Spleen (tissue), 11 donors: Measurements from ENCODE around the gene MED29. TPM values are rescaled to one million over a fixed set of nuclear protein-coding genes. Genes with fewer than 3 reads are reported as not detected.

Source experiments
- DNase-seq: peaks from one replicate; pipeline ENCODE4 v3.0.0-alpha.2; 2020
- H3K27ac ChIP-seq, 8 donors: fragments of 200-600 bp; sonication (generic) in 7 of 8; 1 replicate in 4 of 8; 2 replicates in 4 of 8; pipeline versions ENCODE4 v1.5.0 to v1.8.0; 2016 to 2021; ENCODE audit warnings: inconsistent platforms in 4 of 8, mild to moderate bottlenecking in 4 of 8, moderate library complexity in 1 of 8
- H3K27me3 ChIP-seq, 7 donors: fragments of 200-600 bp; sonication (generic) in 6 of 7; replicated peaks in 1 of 7; 1 replicate in 4 of 7; 2 replicates in 3 of 7; pipeline versions ENCODE4 v1.5.0 to v1.8.0; 2016 to 2021; ENCODE audit warnings: inconsistent platforms in 3 of 7, mild to moderate bottlenecking in 1 of 7
- H3K36me3 ChIP-seq, 6 donors: fragments of 200-600 bp; sonication (generic) in 5 of 6; 1 replicate in 4 of 6; 2 replicates in 2 of 6; pipeline versions ENCODE4 v1.5.0 to v1.8.0; 2016 to 2021; ENCODE audit warnings: inconsistent platforms in 2 of 6
- H3K4me1 ChIP-seq, 6 donors: fragments of 200-600 bp; sonication (generic) in 5 of 6; 1 replicate in 3 of 6; 2 replicates in 3 of 6; pipeline versions ENCODE4 v1.5.0 to v1.8.0; 2016 to 2021; ENCODE audit warnings: inconsistent platforms in 3 of 6
- H3K4me3 ChIP-seq, 8 donors: fragments of 200-600 bp; sonication (generic) in 7 of 8; 1 replicate in 4 of 8; 2 replicates in 4 of 8; pipeline versions ENCODE4 v1.5.0 to v1.8.0; 2016 to 2021; ENCODE audit warnings: inconsistent platforms in 4 of 8, mild to moderate bottlenecking in 4 of 8, moderate library complexity in 2 of 8
- H3K9me3 ChIP-seq, 8 donors: fragments of 200-600 bp; sonication (generic) in 7 of 8; 1 replicate in 4 of 8; 2 replicates in 4 of 8; pipeline versions ENCODE4 v1.5.0 to v1.8.0; 2016 to 2021; ENCODE audit warnings: inconsistent platforms in 4 of 8
- POLR2A ChIP-seq, 3 donors: fragments of 450-650 bp; IDR thresholded peaks; one replicate each; pipeline ENCODE4 v1.5.1; 2017; ENCODE audit warnings: antibody characterized with exemption in 3 of 3, mild to moderate bottlenecking in 1 of 3
- POLR2AphosphoS5 ChIP-seq, 3 donors: sonication (generic); formaldehyde crosslinking; IDR thresholded peaks; one replicate each; pipeline ENCODE4 v1.5.1; 2017; ENCODE audit warnings: antibody characterized with exemption in 3 of 3
- WGBS, 5 donors: extraction: QIAGEN DNeasy Blood & Tissue Kit in 3 of 5; methylation state at CpG; one replicate each; pipeline versions ENCODE4 v1.1.5 to v1.1.7; 2013 to 2018; 5-methylcytosine and 5-hydroxymethylcytosine counted together
- intact Hi-C: fragments of 100-400 bp; cut with DNase I; formaldehyde crosslinking; loops from one replicate; pipeline ENCODE4 v1.15.0; 2023; ENCODE audit warnings: low total_unique reads
- polyA plus RNA-seq, 3 donors: library from polyadenylated mRNA; stranded (reverse); fragments of 200-250 nt; gene quantifications; one replicate each; pipeline ENCODE4 v1.2.1, GENCODE V29; 2013
- total RNA-seq, 7 donors: library from RNA; depleted of rRNA in 3 of 7; stranded (reverse); fragments of >200 nt in 3 of 7; fragmentation: NEBNext Ultra II Directional in 4 of 7; extraction: Animal tissue kit (Norgen Biotek cat#: 25700) in 4 of 7; gene quantifications; one replicate each; pipeline versions ENCODE4 v1.1.0 to v1.2.1, GENCODE V29; 2016 to 2021
- TF ChIP-seq, protein P1 (sequence below), 11 experiments: fragments of 200-600 bp in 7 of 11; fragments of 450-650 bp in 4 of 11; sonication (generic) in 4 of 11; IDR thresholded peaks in 8 of 11; conservative IDR thresholded peaks in 3 of 11; 1 replicate in 7 of 11; 2 replicates in 4 of 11; pipeline versions ENCODE4 v1.4.0 to v1.8.0; 2016 to 2021; ENCODE audit warnings: antibody characterized with exemption in 11 of 11, inconsistent platforms in 4 of 11, mild to moderate bottlenecking in 1 of 11
- donor health status: healthy with polysubstance abuse.
- donor health status: DM: no; HTN: no; CAD: no; lungs with moderate emphysema.
- donor health status: DM: no; HTN: no; CAD: no.
- donor health status: Bipolar disorder and iron deficiency.
- donor health status: healthy.
- donor health status: DM: no; HTN: no; CAD: no.
- donor health status: DM: yes; HTN: yes; CAD: no.

MED29 gene
- total and polyA plus RNA-seq, 10 donors = 15.5 to 45.7 (median 30.4) TPM

DNA sequence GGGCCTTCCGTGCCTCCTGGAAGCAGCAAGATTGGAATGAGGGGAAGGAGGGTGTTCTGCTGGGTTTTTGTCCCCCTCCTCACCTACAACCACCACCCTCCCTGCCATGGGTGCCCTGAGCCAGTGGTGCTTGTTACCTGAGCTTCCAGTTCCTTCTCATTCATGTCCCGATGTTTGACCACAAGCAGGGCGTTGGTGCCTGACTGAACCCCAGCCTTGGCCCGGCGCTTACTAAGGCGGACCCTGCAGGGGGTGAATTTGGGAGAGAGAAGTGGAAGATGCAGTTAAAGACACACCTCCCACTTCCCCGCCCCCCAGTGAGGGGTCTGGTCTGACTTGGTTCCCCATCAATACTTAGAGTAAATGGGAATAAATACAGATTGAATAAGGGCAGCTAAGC is 4.6 kb upstream of the MED29 start:
- Histone ChIP-seq H3K27ac (peak overlapping the region in 1 of 8 donors; percentile 8), H3K9me3 (no peaks in the 10 kb centered on the region), H3K27me3 (no peaks in the 10 kb centered on the region), H3K4me1 (peaks cover 8 to 50% (median 17%) of the 10 kb centered on the region in 6 donors), H3K4me3 (no peak overlapping the region), H3K36me3 (peaks cover 0 to 83% (median 74%) of the 10 kb centered on the region in 6 donors)
- no peak for DNase-seq
- 80 to 87% (median 82%) methylated on average over 7 of the region's 7 CpGs for WGBS, 5 donors
- TF ChIP-seq POLR2A (IDR thresholded peaks at IDR 0.05) (no peak), POLR2AphosphoS5 (IDR thresholded peaks at IDR 0.05) (no peak)
- TF ChIP-seq, protein P1, sequence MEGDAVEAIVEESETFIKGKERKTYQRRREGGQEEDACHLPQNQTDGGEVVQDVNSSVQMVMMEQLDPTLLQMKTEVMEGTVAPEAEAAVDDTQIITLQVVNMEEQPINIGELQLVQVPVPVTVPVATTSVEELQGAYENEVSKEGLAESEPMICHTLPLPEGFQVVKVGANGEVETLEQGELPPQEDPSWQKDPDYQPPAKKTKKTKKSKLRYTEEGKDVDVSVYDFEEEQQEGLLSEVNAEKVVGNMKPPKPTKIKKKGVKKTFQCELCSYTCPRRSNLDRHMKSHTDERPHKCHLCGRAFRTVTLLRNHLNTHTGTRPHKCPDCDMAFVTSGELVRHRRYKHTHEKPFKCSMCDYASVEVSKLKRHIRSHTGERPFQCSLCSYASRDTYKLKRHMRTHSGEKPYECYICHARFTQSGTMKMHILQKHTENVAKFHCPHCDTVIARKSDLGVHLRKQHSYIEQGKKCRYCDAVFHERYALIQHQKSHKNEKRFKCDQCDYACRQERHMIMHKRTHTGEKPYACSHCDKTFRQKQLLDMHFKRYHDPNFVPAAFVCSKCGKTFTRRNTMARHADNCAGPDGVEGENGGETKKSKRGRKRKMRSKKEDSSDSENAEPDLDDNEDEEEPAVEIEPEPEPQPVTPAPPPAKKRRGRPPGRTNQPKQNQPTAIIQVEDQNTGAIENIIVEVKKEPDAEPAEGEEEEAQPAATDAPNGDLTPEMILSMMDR (IDR thresholded peaks at IDR 0.05 in 8 of 11, conservative IDR thresholded peaks at IDR 0.05 in 3 of 11) = no peak
- intact Hi-C loops = no loop called here

DNA sequence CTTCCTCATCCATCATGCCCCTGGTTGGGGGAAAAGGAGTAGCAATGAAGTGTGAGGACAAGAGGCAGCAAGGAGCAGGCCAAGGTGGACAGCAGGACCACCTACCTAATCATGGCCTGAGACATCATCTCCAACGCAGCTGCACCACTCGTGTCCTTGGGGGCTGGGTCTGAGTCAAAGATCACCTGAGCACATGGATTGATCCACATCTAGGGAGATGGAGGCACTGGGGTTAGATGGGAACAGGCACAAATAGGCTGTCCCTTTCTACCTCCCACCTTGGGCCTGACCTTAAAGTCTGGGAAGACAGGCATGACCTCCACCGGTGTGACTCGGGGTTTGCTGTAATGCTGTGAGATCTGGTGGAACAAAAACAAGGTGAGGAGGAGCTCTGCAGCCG is 2.5 kb upstream of the MED29 start:
- TF ChIP-seq POLR2AphosphoS5 (IDR thresholded peaks at IDR 0.05) (peak in 2 of 3 donors; percentile 20 to 21), POLR2A (IDR thresholded peaks at IDR 0.05) (no peak)
- TF ChIP-seq, protein P1 (IDR thresholded peaks at IDR 0.05 in 8 of 11, conservative IDR thresholded peaks at IDR 0.05 in 3 of 11) = no peak
- Histone ChIP-seq H3K4me1 (peaks cover 17 to 71% (median 31%) of the 10 kb centered on the region in 6 donors), H3K36me3 (peaks cover 0 to 76% (median 62%) of the 10 kb centered on the region in 6 donors), H3K9me3 (no peaks in the 10 kb centered on the region), H3K27ac (peak overlapping the region in 2 of 8 donors; percentile 99), H3K4me3 (no peak overlapping the region), H3K27me3 (no peaks in the 10 kb centered on the region)
- DNase-seq = no peak
- intact Hi-C loops = no loop called here
- 80 to 90% (median 88%) methylated on average over 5 of the region's 5 CpGs for WGBS, 5 donors

DNA sequence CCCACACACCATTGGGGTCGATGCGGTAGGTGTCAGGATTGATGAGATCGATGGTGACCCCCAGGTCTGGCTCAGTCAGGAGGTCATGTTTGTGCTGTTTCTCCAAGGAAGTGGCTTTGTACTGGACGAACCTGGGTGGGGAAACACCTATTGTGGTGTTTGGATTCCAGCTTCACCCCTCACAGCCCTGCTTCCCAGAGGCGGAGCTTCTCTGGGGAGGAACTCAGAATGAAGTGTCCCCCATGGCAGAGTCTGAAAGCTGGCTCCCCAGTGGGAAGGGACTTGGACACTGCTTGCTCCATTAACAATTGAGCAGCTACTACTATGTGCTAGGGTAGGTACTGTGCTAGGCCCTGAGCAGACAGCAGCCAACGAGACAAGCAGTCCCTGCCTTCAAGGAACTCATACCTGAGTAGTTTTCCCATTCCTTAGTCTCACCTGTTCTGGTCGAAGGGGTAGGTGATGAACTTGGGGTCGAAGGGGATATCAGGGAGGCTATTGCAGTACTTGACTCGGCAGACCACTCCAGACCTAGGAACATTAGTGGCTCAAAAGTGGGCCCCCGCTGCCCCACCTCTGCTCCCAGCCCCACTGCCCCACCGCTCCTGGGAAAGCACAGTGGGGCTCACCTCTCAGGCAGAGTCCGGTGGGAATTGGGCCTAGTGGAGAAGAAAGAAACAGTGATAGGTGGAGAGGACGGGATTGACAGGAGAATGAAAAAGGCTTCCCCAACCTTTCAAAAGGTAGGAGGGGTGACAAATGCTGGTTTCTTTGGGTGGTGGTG is 1.4 kb upstream of the MED29 start:
- 71 to 77% (median 73%) methylated on average over 13 of the region's 13 CpGs for WGBS, 5 donors
- H3K27ac ChIP-seq = peak overlapping the region; percentile 98 to 100 (median 99)
- peaks cover 0 to 76% (median 65%) of the 10 kb centered on the region in 6 donors for H3K36me3 ChIP-seq

DNA sequence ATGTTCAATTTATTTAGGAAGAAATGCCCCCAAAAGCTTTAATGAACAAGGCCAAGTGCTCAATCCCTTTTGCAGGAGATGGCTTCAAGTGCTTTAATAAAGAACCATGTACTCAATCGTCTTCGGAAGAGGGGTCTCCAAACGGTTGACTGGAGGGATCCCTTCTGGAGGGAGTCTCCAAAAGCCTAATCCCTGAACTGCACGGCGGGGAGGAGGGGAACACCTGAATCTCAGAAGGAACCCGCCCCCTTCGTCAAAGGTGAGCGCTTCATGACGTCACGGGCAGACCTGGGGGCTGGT is 777 bp upstream of the MED29 start:
- H3K36me3 ChIP-seq = peaks cover 0 to 76% (median 67%) of the 10 kb centered on the region in 6 donors
- no peaks in the 10 kb centered on the region for H3K27me3 ChIP-seq
- no peak for DNase-seq
- 0 to 3% (median 1%) methylated on average over 10 of the region's 10 CpGs for WGBS, 5 donors
- no peaks in the 10 kb centered on the region for H3K9me3 ChIP-seq
- peak overlapping the region; percentile 98 to 100 (median 99) for H3K27ac ChIP-seq
- peak overlapping the region; percentile 74 to 100 (median 88) for H3K4me3 ChIP-seq
- TF ChIP-seq, protein P1 (IDR thresholded peaks at IDR 0.05 in 8 of 11, conservative IDR thresholded peaks at IDR 0.05 in 3 of 11) = no peak
- TF ChIP-seq POLR2A (IDR thresholded peaks at IDR 0.05) (no peak), POLR2AphosphoS5 (IDR thresholded peaks at IDR 0.05) (no peak)
- H3K4me1 ChIP-seq = peaks cover 17 to 68% (median 37%) of the 10 kb centered on the region in 6 donors
- intact Hi-C loops = no loop called here

More for the DNA sequence above, 1.4 kb upstream of the MED29 start:
- no peak for TF ChIP-seq POLR2A (IDR thresholded peaks at IDR 0.05)
- TF ChIP-seq, protein P1 (IDR thresholded peaks at IDR 0.05 in 8 of 11, conservative IDR thresholded peaks at IDR 0.05 in 3 of 11) = no peak
- no peak for TF ChIP-seq POLR2AphosphoS5 (IDR thresholded peaks at IDR 0.05)
- intact Hi-C loops = no loop called here
- DNase-seq = no peak
- Histone ChIP-seq H3K4me3 (peak overlapping the region; percentile 74 to 100 (median 88)), H3K4me1 (peaks cover 17 to 69% (median 34%) of the 10 kb centered on the region in 6 donors), H3K27me3 (no peaks in the 10 kb centered on the region), H3K9me3 (no peaks in the 10 kb centered on the region)
